GM18502 (cell line): ENCODE data around the gene SVOP.

Experiments
- ATAC-seq: cut with Tn5 transposase; IDR thresholded peaks from one replicate; pipeline ENCODE4 v1.9.1; 2021; ENCODE audit warnings: mild to moderate bottlenecking; ENCODE audit not compliant: unreplicated experiment, poor library complexity

The SVOP gene

GRCh38 chr12:108980831-108981618 is 39.8 kb downstream of the SVOP start:
- no peak for ATAC-seq

GRCh38 chr12:108977360-108977759 is 43.5 kb downstream of the SVOP start:
- no peak for ATAC-seq

- ATAC-seq: no peak
Observed at GRCh38 chr12:108975024-108975593, 45.8 kb downstream of the SVOP start.

GRCh38 chr12:108973629-108974152 is 47.2 kb downstream of the SVOP start:
- no peak for ATAC-seq

- no peak for ATAC-seq
Observed at GRCh38 chr12:108972358-108972757, 48.5 kb downstream of the SVOP start.

GRCh38 chr12:108969622-108970021 is 51.2 kb downstream of the SVOP start:
- ATAC-seq: no peak

GRCh38 chr12:108967869-108968540 is 52.9 kb downstream of the SVOP start:
- no peak for ATAC-seq

GRCh38 chr12:108966378-108967151 is 54.3 kb downstream of the SVOP start:
- ATAC-seq: no peak

GRCh38 chr12:108965886-108966285 is 55.0 kb downstream of the SVOP start:
- no peak for ATAC-seq

GRCh38 chr12:108964371-108965352 is 56.2 kb downstream of the SVOP start:
- no peak for ATAC-seq

GRCh38 chr12:108962256-108962655 is 58.6 kb downstream of the SVOP start:
- ATAC-seq: no peak

GRCh38 chr12:108959748-108960655 is 60.9 kb downstream of the SVOP start:
- no peak for ATAC-seq

- ATAC-seq: no peak
Observed at GRCh38 chr12:108955225-108955835, 65.5 kb downstream of the SVOP start.

GRCh38 chr12:108950991-108951739 is 69.7 kb downstream of the SVOP start:
- ATAC-seq: peak; percentile 43

- ATAC-seq: no peak
Observed at GRCh38 chr12:108949976-108950375, 70.9 kb downstream of the SVOP start.

GRCh38 chr12:108948367-108948766 is 72.5 kb downstream of the SVOP start:
- ATAC-seq: no peak

- ATAC-seq: no peak
Observed at GRCh38 chr12:108947097-108947496, 73.8 kb downstream of the SVOP start.
